A673 (cell line): ENCODE data around the gene AOC2. TPM values are rescaled to one million over a fixed set of nuclear protein-coding genes. Genes with fewer than 3 reads are reported as not detected.

Experiments
- Bru-seq: library from RNA; stranded (reverse); fragments of 400-500 nt; gene quantifications from one replicate; lab custom pipeline; 2021; lab: Mats Ljungman, UMichigan
- BruChase-seq, 2 experiments: library from RNA; stranded (reverse); fragments of 400-500 nt; gene quantifications; one replicate each; lab custom pipeline; 2021; lab: Mats Ljungman, UMichigan
- BruUV-seq: library from RNA; stranded (reverse); fragments of 400-500 nt; replicated peaks from 2 replicates; lab custom pipeline; 2021; lab: Mats Ljungman, UMichigan
- CTCF ChIA-PET: fragments of 300-600 bp; sonication (Branson Sonifier 250); formaldehyde crosslinking; loops from one replicate; lab custom pipeline; 2022; ENCODE audit warnings: antibody characterized with exemption; lab: Charles Lee
- POLR2A ChIA-PET: fragments of 300-600 bp; sonication (Branson Sonifier 250); formaldehyde crosslinking; loops from one replicate; lab custom pipeline; 2022; ENCODE audit warnings: antibody characterized with exemption; ENCODE audit not compliant: low non-redundant PET; lab: Charles Lee
- DNase-seq: peaks from one replicate; pipeline ENCODE4 v3.0.0-alpha.2; 2015; ENCODE audit warnings: low spot score
- H3K27ac ChIP-seq: fragments of 200-600 bp; sonication (generic); 2 replicates; pipeline ENCODE4 v1.5.1; 2016; ENCODE audit warnings: mixed run types, low read depth, mild to moderate bottlenecking, mixed read lengths, antibody characterized with exemption, low read length; ENCODE audit not compliant: poor library complexity, severe bottlenecking
- H3K27me3 ChIP-seq: fragments of 200-600 bp; sonication (generic); replicated peaks from 2 replicates; pipeline ENCODE4 v1.6.1; 2017; ENCODE audit warnings: mixed run types, low read depth, mild to moderate bottlenecking, mixed read lengths, antibody characterized with exemption, low read length; ENCODE audit not compliant: insufficient read depth, poor library complexity
- H3K36me3 ChIP-seq: fragments of 200-600 bp; sonication (generic); 2 replicates; pipeline ENCODE4 v1.6.1; 2016; ENCODE audit warnings: mixed run types, mild to moderate bottlenecking, mixed read lengths, antibody characterized with exemption, low read length; ENCODE audit not compliant: insufficient read depth, poor library complexity, severe bottlenecking
- H3K4me1 ChIP-seq: fragments of 200-600 bp; sonication (generic); 2 replicates; pipeline ENCODE4 v1.6.1; 2017; ENCODE audit warnings: mixed run types, mild to moderate bottlenecking, mixed read lengths, antibody characterized with exemption, low read length; ENCODE audit not compliant: insufficient read depth, poor library complexity, severe bottlenecking
- H3K4me3 ChIP-seq: fragments of 200-600 bp; sonication (generic); 2 replicates; pipeline ENCODE4 v1.5.1; 2016; ENCODE audit warnings: low read depth, mixed run types, mild to moderate bottlenecking, mixed read lengths, low read length; ENCODE audit not compliant: poor library complexity, severe bottlenecking
- H3K9me3 ChIP-seq: fragments of 200-600 bp; sonication (generic); 2 replicates; pipeline ENCODE4 v1.6.1; 2016; ENCODE audit warnings: mixed run types, low read depth, mild to moderate bottlenecking, mixed read lengths, antibody characterized with exemption, low read length; ENCODE audit not compliant: poor library complexity, severe bottlenecking
- CTCF ChIP-seq: fragments of 300-800, 200-600 bp; sonication (generic); conservative IDR thresholded peaks from 2 replicates; pipeline ENCODE4 v1.5.1; 2017; ENCODE audit warnings: low read depth, mild to moderate bottlenecking, antibody characterized with exemption, low read length, moderate library complexity, mixed read lengths
- EZH2 ChIP-seq: fragments of 200-600 bp; sonication (generic); IDR thresholded peaks from 2 replicates; pipeline ENCODE4 v1.6.1; 2017; ENCODE audit warnings: borderline replicate concordance, low read depth, mild to moderate bottlenecking, mixed read lengths, antibody characterized with exemption, low read length; ENCODE audit not compliant: poor library complexity, severe bottlenecking
- intact Hi-C: fragments of 100-400 bp; cut with micrococcal nuclease; formaldehyde crosslinking; loops from one replicate; pipeline ENCODE4 v1.10.0; 2022; ENCODE audit not compliant: unreplicated experiment
- long read RNA-seq: library from polyadenylated mRNA; stranded (forward); transcript quantifications from one replicate; pipeline ENCODE4 v2.0.0, GENCODE V29; 2022
- total RNA-seq: library from RNA; stranded (reverse); gene quantifications from 2 replicates; pipeline ENCODE4 v1.2.3, GENCODE V29; 2021

The AOC2 gene, protein sequence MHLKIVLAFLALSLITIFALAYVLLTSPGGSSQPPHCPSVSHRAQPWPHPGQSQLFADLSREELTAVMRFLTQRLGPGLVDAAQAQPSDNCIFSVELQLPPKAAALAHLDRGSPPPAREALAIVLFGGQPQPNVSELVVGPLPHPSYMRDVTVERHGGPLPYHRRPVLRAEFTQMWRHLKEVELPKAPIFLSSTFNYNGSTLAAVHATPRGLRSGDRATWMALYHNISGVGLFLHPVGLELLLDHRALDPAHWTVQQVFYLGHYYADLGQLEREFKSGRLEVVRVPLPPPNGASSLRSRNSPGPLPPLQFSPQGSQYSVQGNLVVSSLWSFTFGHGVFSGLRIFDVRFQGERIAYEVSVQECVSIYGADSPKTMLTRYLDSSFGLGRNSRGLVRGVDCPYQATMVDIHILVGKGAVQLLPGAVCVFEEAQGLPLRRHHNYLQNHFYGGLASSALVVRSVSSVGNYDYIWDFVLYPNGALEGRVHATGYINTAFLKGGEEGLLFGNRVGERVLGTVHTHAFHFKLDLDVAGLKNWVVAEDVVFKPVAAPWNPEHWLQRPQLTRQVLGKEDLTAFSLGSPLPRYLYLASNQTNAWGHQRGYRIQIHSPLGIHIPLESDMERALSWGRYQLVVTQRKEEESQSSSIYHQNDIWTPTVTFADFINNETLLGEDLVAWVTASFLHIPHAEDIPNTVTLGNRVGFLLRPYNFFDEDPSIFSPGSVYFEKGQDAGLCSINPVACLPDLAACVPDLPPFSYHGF
- total RNA-seq (1.2 and 1.4 TPM in 2 replicates), Bru-seq, nascent RNA (percentile 49 among the genes with signal in this experiment), BruChase-seq, experiment 1, labeled RNA remaining after a 2-hour chase (percentile 63 among the genes with signal in this experiment), BruChase-seq, experiment 2, labeled RNA remaining after a 6-hour chase (percentile 70 among the genes with signal in this experiment)
- long read RNA-seq: 0 reads

DNA sequence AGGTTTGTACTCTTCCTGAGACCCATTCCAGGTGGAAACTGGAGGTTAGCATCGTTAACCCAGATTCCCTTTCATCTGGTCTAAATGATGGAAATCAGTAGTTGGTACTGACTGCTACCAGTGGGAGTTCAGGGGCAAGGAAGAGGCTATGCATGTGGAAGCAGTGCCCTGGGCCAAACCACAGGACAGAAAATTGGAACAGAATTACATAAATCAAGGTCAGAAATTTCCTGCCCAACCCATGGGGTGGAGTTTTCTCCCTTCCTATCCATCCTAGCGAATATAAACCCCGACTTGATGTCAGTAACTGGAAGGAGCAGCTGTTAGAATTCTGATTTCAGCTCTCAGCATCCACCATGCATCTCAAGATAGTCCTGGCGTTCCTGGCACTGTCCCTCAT is at the start of gene AOC2:
AOC2 (plus strand) TSS at position 310 of the 400 bp plus-strand sequence; CDS start at position 357, 47 bp downstream.
- no peak for DNase-seq
- ChIA-PET CTCF (no interaction called here), POLR2A (interaction anchor here (0.5 to 0.6 kb wide), 2 partner anchors 19 to 437 kb away, joined by 3 to 5 read pairs; no protein-coding TSS in a partner anchor)
- no TSS peak for BruUV-seq
- no peaks in the 10 kb centered on the region for H3K9me3 ChIP-seq
- no peak for TF ChIP-seq CTCF
- TF ChIP-seq EZH2: no peak
- H3K27ac ChIP-seq: no peak within 1 kb of the TSS
- intact Hi-C loops: no loop called here
- peaks cover 14% of the 10 kb centered on the region for H3K36me3 ChIP-seq
- no peaks in the 10 kb centered on the region for H3K27me3 ChIP-seq
- no peaks in the 10 kb centered on the region for H3K4me1 ChIP-seq
- H3K4me3 ChIP-seq: no peak within 1 kb of the TSS

GRCh38 chr17:42795061-42795460 is 49.3 kb upstream of the AOC2 start:
- Histone ChIP-seq H3K27me3 (no peaks in the 10 kb centered on the region), H3K4me3 (no peak overlapping the region), H3K9me3 (no peaks in the 10 kb centered on the region), H3K36me3 (no peaks in the 10 kb centered on the region), H3K4me1 (no peaks in the 10 kb centered on the region), H3K27ac (no peak overlapping the region)
- no peak for TF ChIP-seq EZH2
- TF ChIP-seq CTCF: no peak
- DNase-seq: no peak
- ChIA-PET POLR2A (no interaction called here), CTCF (no interaction called here)
- intact Hi-C loops: no loop called here
- BruUV-seq: no TSS peak

DNA sequence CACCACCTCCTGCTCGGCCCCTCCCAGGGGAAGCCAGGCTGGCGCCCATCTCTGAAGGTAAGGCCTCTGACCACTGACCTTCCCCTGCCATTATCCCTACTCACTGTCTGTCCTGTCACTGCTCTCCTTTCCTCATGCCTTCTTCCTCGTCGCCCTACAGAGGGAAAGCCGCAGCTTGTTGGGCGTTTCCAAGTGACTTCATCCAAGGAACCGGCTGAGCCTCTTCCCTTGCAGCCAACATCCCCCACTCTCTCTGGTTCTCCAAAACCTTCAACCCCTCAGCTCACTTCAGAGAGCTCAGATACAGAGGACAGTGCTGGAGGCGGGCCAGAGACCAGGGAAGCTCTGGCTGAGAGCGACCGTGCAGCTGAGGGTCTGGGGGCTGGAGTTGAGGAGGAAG is 48.9 kb upstream of the AOC2 start:
- ChIA-PET CTCF (no interaction called here), POLR2A (no interaction called here)

More for the DNA sequence above, 48.9 kb upstream of the AOC2 start:
- Histone ChIP-seq H3K4me3 (no peak overlapping the region), H3K36me3 (no peaks in the 10 kb centered on the region), H3K27ac (no peak overlapping the region), H3K27me3 (no peaks in the 10 kb centered on the region), H3K9me3 (no peaks in the 10 kb centered on the region), H3K4me1 (no peaks in the 10 kb centered on the region)
- no peak for TF ChIP-seq EZH2
- no peak for TF ChIP-seq CTCF
- no peak for DNase-seq
- intact Hi-C loops: no loop called here
- BruUV-seq: no TSS peak
